Small intestine (tissue), 7 donors: ENCODE results near the gene MMP14. TPM values are rescaled to one million over a fixed set of nuclear protein-coding genes. Genes with fewer than 3 reads are reported as not detected.

Experiments used
- DNase-seq, 2 donors: peaks; one replicate each; pipeline versions ENCODE4 v3.0.0 to v3.0.0-alpha.2; 2013
- FAIRE-seq: peaks from 2 replicates; lab custom pipeline; 2012; peaks lifted over from hg19 to GRCh38; lab: Jason Lieb, UNC
- H3K27ac ChIP-seq, 3 donors: one replicate each; pipeline ENCODE4 v1.5.1; 2013; ENCODE audit warnings: low read length in 2 of 3, mild to moderate bottlenecking in 2 of 3, control low read depth in 1 of 3, inconsistent platforms in 1 of 3, low read depth in 1 of 3, moderate library complexity in 1 of 3
- H3K27me3 ChIP-seq, 3 donors: one replicate each; pipeline ENCODE4 v1.6.1; 2013; ENCODE audit warnings: low read length in 3 of 3, inconsistent platforms in 1 of 3; ENCODE audit not compliant: control insufficient read depth in 3 of 3, insufficient read depth in 3 of 3
- H3K36me3 ChIP-seq, 3 donors: one replicate each; pipeline ENCODE4 v1.6.1; 2013; ENCODE audit warnings: low read length in 3 of 3, inconsistent platforms in 1 of 3, low read depth in 1 of 3, mild to moderate bottlenecking in 1 of 3, moderate library complexity in 1 of 3; ENCODE audit not compliant: control insufficient read depth in 3 of 3, insufficient read depth in 2 of 3
- H3K4me1 ChIP-seq, 3 donors: one replicate each; pipeline ENCODE4 v1.6.1; 2013; ENCODE audit warnings: low read length in 2 of 3, inconsistent platforms in 1 of 3, low read depth in 1 of 3, mild to moderate bottlenecking in 1 of 3, moderate library complexity in 1 of 3; ENCODE audit not compliant: control insufficient read depth in 3 of 3, insufficient read depth in 2 of 3
- H3K4me3 ChIP-seq, 3 donors: one replicate each; pipeline ENCODE4 v1.5.1; 2013; ENCODE audit warnings: low read length in 3 of 3, control low read depth in 1 of 3, inconsistent platforms in 1 of 3, low read depth in 1 of 3, mild to moderate bottlenecking in 1 of 3, moderate library complexity in 1 of 3
- H3K9me3 ChIP-seq, 2 donors: one replicate each; pipeline ENCODE4 v1.6.1; 2013; ENCODE audit warnings: low read depth in 1 of 2, low read length in 1 of 2; ENCODE audit not compliant: control insufficient read depth in 2 of 2, insufficient read depth in 1 of 2
- WGBS, 3 donors: extraction: QIAGEN DNeasy Blood & Tissue Kit; methylation state at CpG; one replicate each; pipeline ENCODE4 v1.1.7; 2013; 5-methylcytosine and 5-hydroxymethylcytosine counted together
- polyA plus RNA-seq, 4 donors: library from polyadenylated mRNA; stranded (reverse) in 3 of 4; unstranded in 1 of 4; fragments of 200-250 nt in 3 of 4; fragments of 120-200 nt in 1 of 4; gene quantifications; one replicate each; pipeline versions ENCODE4 v1.2.1 to v1.2.3, GENCODE V29; 2013
- donor health status: healthy with polysubstance abuse.
- donor health status: control.
- donor health status: control.
- donor health status: Bipolar disorder and iron deficiency.
- donor health status: healthy.

The MMP14 gene
- polyA plus RNA-seq, 4 donors, result 6.9 to 105 (median 58.2) TPM

DNA sequence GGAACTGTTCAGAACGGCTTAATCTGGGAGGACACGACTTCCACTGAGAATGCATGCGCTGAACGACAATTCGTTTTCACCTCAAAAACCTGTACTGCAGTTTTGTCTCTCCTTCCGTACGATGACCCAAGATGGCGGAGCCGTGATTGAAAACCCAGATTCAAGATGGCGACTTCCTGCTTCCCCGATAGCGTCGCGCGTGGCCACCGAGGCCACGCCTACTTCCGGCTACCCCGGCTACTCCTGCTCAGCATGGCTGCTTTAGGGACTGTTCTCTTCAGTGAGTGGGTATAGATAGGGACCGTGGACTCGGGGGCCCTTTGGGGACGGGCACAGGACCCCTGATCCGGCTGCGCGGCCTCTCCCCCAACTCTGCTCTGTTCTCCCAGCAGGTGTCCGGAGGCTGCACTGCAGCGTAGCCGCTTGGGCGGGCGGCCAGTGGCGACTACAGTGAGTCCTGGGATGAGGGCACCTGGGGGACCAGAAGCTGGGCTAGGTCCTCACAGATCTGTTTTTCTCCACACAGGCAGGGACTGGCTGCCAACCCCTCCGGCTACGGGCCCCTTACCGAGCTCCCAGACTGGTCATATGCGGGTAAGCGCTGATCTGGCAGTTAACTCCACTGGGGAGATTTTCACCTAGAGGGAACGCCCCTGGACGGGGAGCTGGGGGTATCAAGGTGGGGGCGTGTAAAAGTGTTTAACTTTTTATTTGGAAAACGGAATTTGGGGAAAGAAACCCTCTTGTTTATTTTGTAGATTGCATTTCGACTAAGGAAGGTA, 6.5 kb upstream of the MMP14 start, which contains the start of gene MRPL52:
MRPL52 (plus strand) TSS at position 227 of the 782 bp plus-strand sequence; CDS start at position 253, 26 bp downstream.
- H3K27ac ChIP-seq, result peak within 1 kb of the TSS; percentile 39 to 80 (median 67)
- no peak for FAIRE-seq
- peak; percentile 92 to 96 for DNase-seq

DNA sequence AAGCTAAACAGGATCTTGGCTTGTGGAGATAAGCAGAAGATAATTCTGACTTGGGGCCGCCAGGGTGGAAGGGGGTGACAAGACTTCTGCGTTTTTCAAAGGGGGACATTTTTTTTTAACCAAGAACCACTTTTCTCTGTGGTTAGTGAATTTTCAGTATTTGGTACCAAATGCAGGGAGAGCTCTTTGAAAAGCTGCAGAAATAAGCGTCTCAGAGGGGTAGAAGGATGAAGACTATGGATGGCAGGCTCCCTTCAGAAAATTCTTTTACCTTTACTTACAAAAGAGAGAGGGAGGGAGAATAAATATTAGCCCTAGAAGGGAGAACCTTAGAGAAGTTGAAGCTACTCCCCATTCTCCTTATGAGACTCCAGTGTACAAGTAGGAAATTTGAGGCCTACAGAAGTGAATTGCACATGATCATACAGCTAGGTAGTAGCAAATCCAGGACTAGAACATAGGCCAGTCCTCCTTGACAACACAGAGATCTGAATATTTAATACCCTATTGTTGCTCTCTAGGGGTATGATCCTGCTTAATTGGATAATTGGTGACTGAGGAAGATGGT, 5.9 kb upstream of the MMP14 start:
- DNase-seq, result no peak
- 15 to 21% (median 21%) methylated on average over 3 of the region's 3 CpGs for WGBS, 3 donors
- Histone ChIP-seq H3K9me3 (no peaks in the 10 kb centered on the region), H3K27ac (peak overlapping the region in 1 of 3 donors; percentile 80), H3K36me3 (peaks cover 0 to 26% (median 3%) of the 10 kb centered on the region in 3 donors), H3K27me3 (no peaks in the 10 kb centered on the region), H3K4me3 (peak overlapping the region in 2 of 3 donors; percentile 81 to 99), H3K4me1 (peaks cover 0 to 10% (median 0%) of the 10 kb centered on the region in 3 donors)
- no peak for FAIRE-seq

More for the DNA sequence above, 6.5 kb upstream of the MMP14 start, which contains the start of gene MRPL52:
- WGBS, 3 donors, result 0% methylated on average over 41 of the region's 41 CpGs
- Histone ChIP-seq H3K27me3 (no peaks in the 10 kb centered on the region), H3K4me3 (peak within 1 kb of the TSS; percentile 81 to 99 (median 93)), H3K9me3 (no peaks in the 10 kb centered on the region), H3K4me1 (peaks cover 0 to 13% (median 0%) of the 10 kb centered on the region in 3 donors), H3K36me3 (peaks cover 0 to 23% (median 3%) of the 10 kb centered on the region in 3 donors)

DNA sequence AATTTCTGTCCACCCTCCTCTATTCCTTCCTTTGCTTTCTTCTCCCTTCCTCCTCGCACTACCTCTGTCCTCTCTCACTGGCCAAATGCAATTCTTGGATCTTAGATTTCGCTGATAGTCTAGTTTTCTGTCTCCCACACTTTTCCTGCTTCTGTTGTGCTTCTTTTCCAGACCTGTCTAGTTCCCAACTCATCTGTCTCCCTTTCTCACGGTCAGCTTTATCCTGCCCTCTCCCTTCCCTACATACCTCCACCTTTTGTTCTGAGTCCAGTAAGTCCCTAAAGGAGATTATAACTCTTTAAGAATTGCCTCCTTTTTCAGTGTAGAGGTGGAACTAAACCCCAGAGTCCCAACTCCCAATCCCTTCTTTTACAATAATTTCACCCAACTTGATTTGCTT, 880 bp upstream of the MMP14 start:
- Histone ChIP-seq H3K9me3 (no peaks in the 10 kb centered on the region), H3K4me1 (peaks cover 2 to 25% (median 4%) of the 10 kb centered on the region in 3 donors), H3K27me3 (no peaks in the 10 kb centered on the region), H3K27ac (peak overlapping the region in 2 of 3 donors; percentile 87 to 96), H3K4me3 (no peak overlapping the region), H3K36me3 (peaks cover 0 to 52% (median 6%) of the 10 kb centered on the region in 3 donors)
- FAIRE-seq (no peak), DNase-seq (no peak)
- WGBS, 3 donors, result 76 to 86% (median 81%) methylated on average over 3 of the region's 3 CpGs

- Histone ChIP-seq H3K27me3 (no peaks in the 10 kb centered on the region), H3K4me1 (peaks cover 2 to 20% (median 4%) of the 10 kb centered on the region in 3 donors), H3K9me3 (no peaks in the 10 kb centered on the region), H3K4me3 (peak overlapping the region; percentile 61 to 86 (median 64)), H3K27ac (peak overlapping the region; percentile 87 to 96 (median 95)), H3K36me3 (peaks cover 0 to 63% (median 6%) of the 10 kb centered on the region in 3 donors)
- DNase-seq, result peak; percentile 73 to 82
- no peak for FAIRE-seq
- WGBS, 3 donors, result 2 to 5% (median 3%) methylated on average over 55 to 57 of the region's 57 CpGs
These were observed 847 bp downstream of the MMP14 start for GRCh38 chr14:22837114-22837749.

GRCh38 chr14:22837750-22838538, 1.6 kb downstream of the MMP14 start:
- peak overlapping the region; percentile 61 to 86 (median 64) for H3K4me3 ChIP-seq
- no peaks in the 10 kb centered on the region for H3K9me3 ChIP-seq
- H3K4me1 ChIP-seq, result peaks cover 2 to 20% (median 4%) of the 10 kb centered on the region in 3 donors
- peak overlapping the region; percentile 87 to 96 (median 95) for H3K27ac ChIP-seq
- 12 to 26% (median 23%) methylated on average over 22 to 25 of the region's 25 CpGs for WGBS, 3 donors
- DNase-seq (peak; percentile 42 to 67), FAIRE-seq (no peak)
- no peaks in the 10 kb centered on the region for H3K27me3 ChIP-seq
- H3K36me3 ChIP-seq, result peaks cover 0 to 70% (median 6%) of the 10 kb centered on the region in 3 donors

DNA sequence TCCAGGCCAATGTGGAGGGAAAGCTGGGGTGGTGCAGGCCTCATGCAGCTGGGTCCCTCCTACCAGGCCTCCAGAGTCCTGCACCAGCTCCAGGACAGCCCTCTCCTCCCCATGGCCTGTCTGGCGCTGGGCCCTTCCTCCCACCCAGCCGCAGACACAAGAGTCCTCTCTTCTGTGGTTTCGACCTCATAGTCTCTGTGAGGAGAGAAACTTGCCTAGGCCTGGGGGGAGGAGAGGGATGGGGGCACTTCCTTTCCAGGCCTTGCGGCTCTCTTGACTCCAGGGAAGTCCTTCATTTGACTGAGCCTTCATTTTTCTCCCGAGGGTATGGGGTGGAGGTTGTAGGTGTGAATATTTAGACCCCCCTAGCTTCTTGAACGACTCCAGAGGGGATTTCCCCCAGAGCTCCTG, 2.3 kb downstream of the MMP14 start:
- Histone ChIP-seq H3K27me3 (no peaks in the 10 kb centered on the region), H3K36me3 (peaks cover 2 to 72% (median 10%) of the 10 kb centered on the region in 3 donors), H3K4me1 (peaks cover 2 to 20% (median 4%) of the 10 kb centered on the region in 3 donors), H3K9me3 (no peaks in the 10 kb centered on the region), H3K27ac (peak overlapping the region; percentile 49 to 95 (median 87)), H3K4me3 (peak overlapping the region; percentile 61 to 86 (median 64))
- 40 to 69% (median 61%) methylated on average over 5 to 6 of the region's 6 CpGs for WGBS, 3 donors
- FAIRE-seq (no peak), DNase-seq (peak in 1 of 2 donors; percentile 45)

- no peaks in the 10 kb centered on the region for H3K9me3 ChIP-seq
- H3K36me3 ChIP-seq, result peaks cover 2 to 72% (median 7%) of the 10 kb centered on the region in 3 donors
- peak overlapping the region in 2 of 3 donors; percentile 61 to 86 for H3K4me3 ChIP-seq
- peaks cover 2 to 20% (median 4%) of the 10 kb centered on the region in 3 donors for H3K4me1 ChIP-seq
- peak in 1 of 2 donors; percentile 27 for DNase-seq
- WGBS, 3 donors, result 56 to 59% (median 56%) methylated on average over 6 of the region's 6 CpGs
- no peaks in the 10 kb centered on the region for H3K27me3 ChIP-seq
- FAIRE-seq, result no peak
- H3K27ac ChIP-seq, result peak overlapping the region in 2 of 3 donors; percentile 87 to 95
These were observed 2.9 kb downstream of the MMP14 start for GRCh38 chr14:22839159-22839779.
